ENCODE results near the gene SPATA2L. TPM values are rescaled to one million over a fixed set of nuclear protein-coding genes. Genes with fewer than 3 reads are reported as not detected.

Gene SPATA2L
- total RNA-seq, 4 donors from 2014 or later, result 1.2 to 18.7 (median 7.2) TPM

GRCh38 chr16:89709716-89710432 lies 8.4 kb upstream of the SPATA2L start:
- intact Hi-C loops (cut with DNase I; ENCODE audit: low total_unique reads), result loop anchor here (5.0 kb wide), 1 partner anchor 237 kb away; the partner anchor contains the start of gene DEF8
- Histone ChIP-seq H3K4me1 (no peaks in the 10 kb centered on the region), H3K27ac (no peak overlapping the region), H3K27me3 (no peaks in the 10 kb centered on the region), H3K4me3 (no peak overlapping the region), H3K36me3 (no peaks in the 10 kb centered on the region), H3K9me3 (no peaks in the 10 kb centered on the region)
- TF ChIP-seq POLR2A (IDR thresholded peaks at IDR 0.05) (no peak), CTCF (IDR thresholded peaks at IDR 0.05) (no peak)
- no peak for DNase-seq

GRCh38 chr16:89709166-89709565 lies 7.7 kb upstream of the SPATA2L start:
- no peaks in the 10 kb centered on the region for H3K9me3 ChIP-seq
- no peaks in the 10 kb centered on the region for H3K36me3 ChIP-seq
- H3K4me3 ChIP-seq, result no peak overlapping the region
- no peaks in the 10 kb centered on the region for H3K27me3 ChIP-seq
- DNase-seq, result no peak
- H3K27ac ChIP-seq, result no peak overlapping the region
- intact Hi-C loops (cut with DNase I; ENCODE audit: low total_unique reads), result loop anchor here (5.0 kb wide), 1 partner anchor 238 kb away; the partner anchor contains the start of gene DEF8
- H3K4me1 ChIP-seq, result no peaks in the 10 kb centered on the region
- no peak for TF ChIP-seq CTCF (IDR thresholded peaks at IDR 0.05)
- TF ChIP-seq POLR2A (IDR thresholded peaks at IDR 0.05), result no peak

- intact Hi-C loops (cut with DNase I; ENCODE audit: low total_unique reads), result loop anchor here (5.0 kb wide), 1 partner anchor 239 kb away; the partner anchor contains the start of gene DEF8
- no peak for DNase-seq
- Histone ChIP-seq H3K9me3 (no peaks in the 10 kb centered on the region), H3K27me3 (no peaks in the 10 kb centered on the region), H3K4me1 (no peaks in the 10 kb centered on the region), H3K36me3 (no peaks in the 10 kb centered on the region), H3K27ac (no peak overlapping the region), H3K4me3 (no peak overlapping the region)
- TF ChIP-seq POLR2A (IDR thresholded peaks at IDR 0.05) (no peak), CTCF (IDR thresholded peaks at IDR 0.05) (no peak)
Measured at GRCh38 chr16:89708481-89708931, 7.0 kb upstream of the SPATA2L start.

GRCh38 chr16:89707695-89708094 lies 6.2 kb upstream of the SPATA2L start:
- H3K27me3 ChIP-seq, result no peaks in the 10 kb centered on the region
- no peaks in the 10 kb centered on the region for H3K36me3 ChIP-seq
- intact Hi-C loops (cut with DNase I; ENCODE audit: low total_unique reads), result loop anchor here (5.0 kb wide), 1 partner anchor 240 kb away; the partner anchor contains the start of gene DEF8
- H3K9me3 ChIP-seq, result no peaks in the 10 kb centered on the region
- DNase-seq, result no peak
- H3K27ac ChIP-seq, result no peak overlapping the region
- no peak overlapping the region for H3K4me3 ChIP-seq
- H3K4me1 ChIP-seq, result no peaks in the 10 kb centered on the region
- TF ChIP-seq POLR2A (IDR thresholded peaks at IDR 0.05) (no peak), CTCF (IDR thresholded peaks at IDR 0.05) (no peak)

GRCh38 chr16:89706518-89707260 lies 5.2 kb upstream of the SPATA2L start:
- no peaks in the 10 kb centered on the region for H3K4me1 ChIP-seq
- no peak for TF ChIP-seq CTCF (IDR thresholded peaks at IDR 0.05)
- TF ChIP-seq POLR2A (IDR thresholded peaks at IDR 0.05), result no peak
- intact Hi-C loops (cut with DNase I; ENCODE audit: low total_unique reads), result loop anchor here (5.0 kb wide), 1 partner anchor 241 kb away; the partner anchor contains the start of gene DEF8

More at GRCh38 chr16:89706518-89707260, 5.2 kb upstream of the SPATA2L start:
- no peaks in the 10 kb centered on the region for H3K9me3 ChIP-seq
- H3K27me3 ChIP-seq, result no peaks in the 10 kb centered on the region
- H3K36me3 ChIP-seq, result no peaks in the 10 kb centered on the region
- DNase-seq, result no peak
- H3K4me3 ChIP-seq, result no peak overlapping the region
- H3K27ac ChIP-seq, result no peak overlapping the region
